ENCODE measurements around the gene IFT74. TPM values are rescaled to one million over a fixed set of nuclear protein-coding genes. Genes with fewer than 3 reads are reported as not detected.

Gene IFT74
- total RNA-seq, 1 experiment from 2014 or later = 16.2 TPM

DNA sequence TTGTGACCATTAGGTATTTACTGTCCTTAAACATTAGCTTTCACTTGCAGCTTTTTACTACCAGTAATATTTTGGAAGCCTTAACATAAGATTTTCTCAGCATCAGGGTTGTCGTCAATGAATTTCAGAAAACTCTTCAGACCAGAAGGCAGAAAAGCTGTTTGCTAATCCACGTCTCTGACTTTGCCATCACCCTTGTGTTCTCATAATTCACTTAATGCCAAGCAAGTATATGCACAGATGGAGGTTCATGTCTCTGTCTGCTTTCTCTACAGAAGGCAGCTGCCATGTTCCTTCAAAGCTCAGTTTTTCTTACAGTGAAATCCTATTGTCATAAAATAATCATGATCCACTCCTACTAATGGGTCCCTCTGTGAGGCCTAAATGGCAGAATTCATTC, 87.0 kb downstream of the IFT74 start:
- H3T11ph ChIP-seq (ENCODE audit: low read length) = no peak overlapping the region
- no CpG with 5 or more reads among the region's 2 CpGs for WGBS (ENCODE audit: extremely low coverage, insufficient read length, low lambda C conversion rate)
- H3K4me1 Mint-ChIP-seq = no peaks in the 10 kb centered on the region
- no peaks in the 10 kb centered on the region for H4K20me1 ChIP-seq (ENCODE audit: control insufficient read depth, insufficient read depth, insufficient read length)
- H3K9me3 Mint-ChIP-seq = no peaks in the 10 kb centered on the region
- DNase-seq = no peak
- H3K4me2 ChIP-seq (ENCODE audit: insufficient read depth, insufficient read length, low read length) = no peak overlapping the region
- H3K14ac ChIP-seq (ENCODE audit: insufficient read depth, low read length) = no peak overlapping the region
- H3K4me3 Mint-ChIP-seq = no peak overlapping the region
- H3K36me3 Mint-ChIP-seq (ENCODE audit: insufficient read depth in 1 of 3, low read depth in 3 of 3) = no peaks in the 10 kb centered on the region; a peak in 1 of 7 replicates
- H3K9me3 ChIP-seq (ENCODE audit: control insufficient read depth, low read depth, low read length) = no peaks in the 10 kb centered on the region
- no peaks in the 10 kb centered on the region for H3K79me2 ChIP-seq (ENCODE audit: insufficient read depth, low read length)
- H3K27ac ChIP-seq (ENCODE audit: insufficient read length, low read depth, low read length) = no peak overlapping the region
- H4K8ac ChIP-seq (replicated peaks; ENCODE audit: insufficient read length, low read depth, low read length) = no peak overlapping the region
- no peaks in the 10 kb centered on the region for H3K79me1 ChIP-seq (ENCODE audit: insufficient read depth, low read depth, low read length, poor library complexity, severe bottlenecking)
- H3K18ac ChIP-seq (ENCODE audit: insufficient read length, low read depth, low read length) = no peak overlapping the region
- no peak overlapping the region for H4K5ac ChIP-seq (ENCODE audit: insufficient read length, low read depth, low read length)
- H3K9ac ChIP-seq (ENCODE audit: extremely low read depth, insufficient read length, low read length) = no peak overlapping the region
- H3K4me1 ChIP-seq (ENCODE audit: insufficient read depth, low read length) = no peaks in the 10 kb centered on the region
- H2AFZ ChIP-seq (ENCODE audit: low read length) = no peak overlapping the region
- no peak overlapping the region for H2BK12ac ChIP-seq (ENCODE audit: insufficient read length, low read depth, low read length)
- TF ChIP-seq, protein P1, sequence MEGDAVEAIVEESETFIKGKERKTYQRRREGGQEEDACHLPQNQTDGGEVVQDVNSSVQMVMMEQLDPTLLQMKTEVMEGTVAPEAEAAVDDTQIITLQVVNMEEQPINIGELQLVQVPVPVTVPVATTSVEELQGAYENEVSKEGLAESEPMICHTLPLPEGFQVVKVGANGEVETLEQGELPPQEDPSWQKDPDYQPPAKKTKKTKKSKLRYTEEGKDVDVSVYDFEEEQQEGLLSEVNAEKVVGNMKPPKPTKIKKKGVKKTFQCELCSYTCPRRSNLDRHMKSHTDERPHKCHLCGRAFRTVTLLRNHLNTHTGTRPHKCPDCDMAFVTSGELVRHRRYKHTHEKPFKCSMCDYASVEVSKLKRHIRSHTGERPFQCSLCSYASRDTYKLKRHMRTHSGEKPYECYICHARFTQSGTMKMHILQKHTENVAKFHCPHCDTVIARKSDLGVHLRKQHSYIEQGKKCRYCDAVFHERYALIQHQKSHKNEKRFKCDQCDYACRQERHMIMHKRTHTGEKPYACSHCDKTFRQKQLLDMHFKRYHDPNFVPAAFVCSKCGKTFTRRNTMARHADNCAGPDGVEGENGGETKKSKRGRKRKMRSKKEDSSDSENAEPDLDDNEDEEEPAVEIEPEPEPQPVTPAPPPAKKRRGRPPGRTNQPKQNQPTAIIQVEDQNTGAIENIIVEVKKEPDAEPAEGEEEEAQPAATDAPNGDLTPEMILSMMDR (conservative IDR thresholded peaks at IDR 0.05) = no peak
- H2BK15ac ChIP-seq (ENCODE audit: low read depth, low read length) = no peak overlapping the region
- H3K27me3 Mint-ChIP-seq (ENCODE audit: low read depth) = no peaks in the 10 kb centered on the region
- no peak overlapping the region for H2BK120ac ChIP-seq (ENCODE audit: low read depth, low read length, poor library complexity, severe bottlenecking)
- H4K91ac ChIP-seq (ENCODE audit: insufficient read length, low read depth, low read length) = no peak overlapping the region
- no peak overlapping the region for H2BK20ac ChIP-seq (ENCODE audit: low read depth, low read length, poor library complexity, severe bottlenecking)
- no peak overlapping the region for H2AK5ac ChIP-seq (ENCODE audit: insufficient read length, low read length)
- H3K27me3 ChIP-seq (ENCODE audit: insufficient read depth, low read length) = no peaks in the 10 kb centered on the region
- H3K23me2 ChIP-seq (ENCODE audit: insufficient read length, low read depth, low read length, poor library complexity, severe bottlenecking) = no peaks in the 10 kb centered on the region
- no peak overlapping the region for H3K56ac ChIP-seq (ENCODE audit: insufficient read length, low read depth, low read length)
- no peak overlapping the region for H3K23ac ChIP-seq (ENCODE audit: insufficient read length, low read depth, low read length)
- H3K27ac Mint-ChIP-seq = 0 out of 7 replicates have a peak overlapping the region, but pooled peaks of 1 of the 3 experiments have one; percentile 2
- H3K4ac ChIP-seq (ENCODE audit: low read depth, low read length) = no peak overlapping the region
- H2BK5ac ChIP-seq (ENCODE audit: insufficient read length, low read length) = no peak overlapping the region
